COR-L47 (cell line): ENCODE measurements around the gene SLPI.

Experiments
- DNase-seq: peaks from one replicate; lab custom pipeline; 2025; lab: John Stamatoyannopoulos, UW

Gene SLPI

DNA sequence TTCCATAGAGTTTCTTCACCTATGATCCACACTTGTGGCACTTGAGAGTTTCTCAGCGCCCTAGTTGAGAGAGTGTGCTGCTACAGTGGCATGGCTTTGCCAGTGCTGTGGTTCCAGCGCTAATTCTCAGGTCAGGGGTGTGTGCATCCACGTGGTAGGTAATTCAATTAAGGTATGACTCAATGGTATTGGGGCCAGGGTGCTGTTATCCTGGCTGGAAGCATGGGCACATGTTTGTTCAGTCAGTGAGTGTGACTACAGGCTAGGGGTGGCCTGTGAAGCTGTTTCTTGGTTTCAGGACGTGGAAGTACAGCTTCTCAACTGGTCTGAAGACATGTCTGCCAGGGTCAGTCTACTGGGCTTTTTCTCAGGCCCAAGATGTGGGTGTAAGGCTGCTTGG lies 36.2 kb downstream of the SLPI start:
- DNase-seq: no peak

DNA sequence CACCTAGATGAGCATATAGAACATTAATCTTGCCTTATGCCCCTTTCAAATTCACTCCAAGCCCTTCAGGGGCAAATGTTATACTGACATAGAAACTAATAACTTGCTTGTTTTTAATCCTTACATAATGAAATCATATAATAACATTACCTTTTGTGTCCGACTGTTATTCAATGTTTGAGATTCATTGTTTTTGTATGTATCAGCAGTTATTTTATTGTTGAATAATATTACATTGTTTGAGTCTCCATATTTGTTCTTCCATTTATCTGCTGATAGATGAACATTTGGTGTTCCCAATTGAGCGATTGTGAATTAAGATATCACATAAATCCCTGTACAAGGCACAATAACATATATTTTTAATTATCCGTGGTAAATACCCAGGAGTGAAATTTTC lies 41.5 kb downstream of the SLPI start:
- no peak for DNase-seq

DNA sequence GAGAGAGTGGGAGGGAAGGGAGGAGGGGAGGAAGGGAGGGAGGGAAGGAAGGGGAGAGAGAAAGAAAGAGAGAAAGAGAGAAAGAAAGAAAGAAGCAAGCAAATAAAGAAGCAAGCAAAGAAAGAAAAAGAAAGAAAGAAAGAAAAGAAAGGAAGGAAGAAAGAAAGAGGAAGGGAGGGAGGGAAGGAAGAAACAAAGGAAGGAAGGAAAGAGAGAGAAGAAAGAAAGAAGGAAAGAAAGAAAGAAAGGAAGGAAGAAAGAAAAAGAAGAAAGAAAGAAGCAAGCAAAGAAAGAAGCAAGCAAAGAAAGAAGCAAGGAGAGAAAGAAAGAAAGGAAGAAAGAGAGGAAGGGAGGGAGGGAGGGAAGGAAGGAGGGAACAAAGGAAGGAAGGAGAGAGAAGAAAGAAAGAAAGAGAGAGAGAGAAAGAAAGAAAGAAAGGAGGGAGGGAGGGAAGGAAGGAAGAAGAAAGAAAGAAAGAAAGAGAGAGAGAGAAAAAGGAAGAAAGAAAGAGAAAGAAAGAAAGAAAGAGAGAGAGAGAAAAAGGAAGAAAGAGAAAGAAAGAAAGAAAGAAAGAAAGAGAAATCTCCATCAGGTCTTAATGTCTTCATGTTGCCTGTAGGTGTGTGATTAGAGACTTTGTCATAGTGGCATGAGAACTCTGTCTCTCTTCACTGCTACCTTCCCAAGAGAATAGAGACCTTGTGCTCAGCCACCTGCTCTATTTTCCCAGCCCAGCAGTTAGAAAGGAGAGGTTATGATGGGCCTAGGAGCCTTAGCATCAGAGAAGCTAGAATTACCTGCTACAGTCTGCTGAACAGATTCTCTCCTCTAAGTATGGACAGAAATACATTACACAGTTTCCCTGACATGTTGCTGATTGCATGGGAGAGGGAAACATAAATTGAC lies 42.5 kb downstream of the SLPI start:
- DNase-seq: no peak

DNA sequence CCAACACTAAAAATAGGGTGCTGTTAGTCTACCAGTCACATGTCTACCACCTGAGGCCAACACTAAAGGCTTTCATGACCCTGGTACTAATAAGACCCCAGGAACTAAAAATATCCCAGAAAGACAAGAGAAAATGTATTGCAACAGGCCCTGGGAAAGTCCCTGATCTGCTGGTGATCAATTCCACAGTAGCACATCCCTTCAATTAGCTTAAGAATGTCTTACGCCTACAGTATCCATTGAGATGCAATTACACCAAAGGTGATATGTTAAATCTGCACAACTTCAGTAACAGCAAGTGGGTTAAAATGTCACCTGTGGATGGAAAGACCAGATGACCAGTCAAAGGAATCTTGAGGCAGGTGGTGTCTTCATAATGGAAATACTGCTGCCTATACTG lies 44.4 kb downstream of the SLPI start:
- no peak for DNase-seq

DNA sequence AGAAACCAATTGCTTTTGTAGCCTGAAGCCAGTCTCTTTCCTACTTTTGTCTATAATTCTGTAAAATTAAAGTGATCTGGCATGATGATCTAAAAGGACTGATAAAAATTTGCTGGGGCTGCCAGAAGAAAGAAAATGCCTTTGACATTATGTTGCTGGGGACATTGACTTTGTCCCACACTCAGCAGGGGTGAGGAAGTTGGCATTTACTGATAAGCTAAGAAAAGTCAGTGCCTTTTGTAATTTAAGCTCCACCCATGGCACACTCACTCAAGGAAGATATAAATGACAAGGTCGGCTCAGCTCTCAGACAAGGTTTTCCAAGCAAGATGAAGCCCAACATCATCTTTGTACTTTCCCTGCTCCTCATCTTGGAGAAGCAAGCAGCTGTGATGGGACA lies 47.6 kb downstream of the SLPI start, which contains the start of gene SEMG1:
Gene SEMG1, plus strand, starts transcription at position 309 of the 400 bp plus-strand sequence. Its CDS starts 21 bp downstream, at position 330.
- DNase-seq: no peak
